ENCODE data around the gene TBX10. TPM values are rescaled to one million over a fixed set of nuclear protein-coding genes. Genes with fewer than 3 reads are reported as not detected.

The TBX10 gene
- total RNA-seq, 4 donors from 2014 or later: not detected

DNA sequence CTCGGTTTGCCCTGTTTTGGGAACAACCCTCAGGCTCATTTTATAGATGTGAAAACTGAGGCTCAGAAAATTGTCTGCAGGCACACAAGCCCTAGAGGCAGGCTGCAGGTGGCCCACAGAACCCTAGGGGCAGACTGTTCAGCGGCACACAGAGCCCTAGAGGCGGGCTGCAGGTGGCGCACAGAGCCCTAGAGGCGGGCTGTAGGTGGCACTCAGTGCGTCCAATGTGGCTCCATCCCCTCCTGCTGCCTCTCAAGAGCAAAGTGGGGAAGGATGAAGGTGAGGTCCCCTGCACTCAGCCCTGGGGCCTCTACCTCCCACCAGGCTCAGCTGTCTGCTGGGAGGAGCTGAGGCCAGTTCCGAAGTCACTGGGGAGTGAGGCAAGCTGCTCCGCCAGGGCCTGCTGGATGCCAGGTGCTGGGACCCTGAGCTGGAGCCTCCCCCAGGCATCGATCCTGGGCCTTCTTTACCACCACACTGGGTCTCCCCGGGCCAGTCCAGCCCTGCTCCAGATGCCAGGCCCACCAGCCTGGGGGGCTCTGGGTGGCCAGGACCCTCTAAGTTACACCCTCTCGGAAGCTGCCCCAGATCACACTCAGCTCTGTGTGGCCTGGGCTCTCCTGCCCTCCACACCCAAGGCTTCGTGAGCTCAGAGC is 8.7 kb upstream of the TBX10 start:
- no peak for DNase-seq (ENCODE audit: low spot score)
- ATAC-seq (ENCODE audit: low FRiP score): no peak
- TF ChIP-seq, protein P1, sequence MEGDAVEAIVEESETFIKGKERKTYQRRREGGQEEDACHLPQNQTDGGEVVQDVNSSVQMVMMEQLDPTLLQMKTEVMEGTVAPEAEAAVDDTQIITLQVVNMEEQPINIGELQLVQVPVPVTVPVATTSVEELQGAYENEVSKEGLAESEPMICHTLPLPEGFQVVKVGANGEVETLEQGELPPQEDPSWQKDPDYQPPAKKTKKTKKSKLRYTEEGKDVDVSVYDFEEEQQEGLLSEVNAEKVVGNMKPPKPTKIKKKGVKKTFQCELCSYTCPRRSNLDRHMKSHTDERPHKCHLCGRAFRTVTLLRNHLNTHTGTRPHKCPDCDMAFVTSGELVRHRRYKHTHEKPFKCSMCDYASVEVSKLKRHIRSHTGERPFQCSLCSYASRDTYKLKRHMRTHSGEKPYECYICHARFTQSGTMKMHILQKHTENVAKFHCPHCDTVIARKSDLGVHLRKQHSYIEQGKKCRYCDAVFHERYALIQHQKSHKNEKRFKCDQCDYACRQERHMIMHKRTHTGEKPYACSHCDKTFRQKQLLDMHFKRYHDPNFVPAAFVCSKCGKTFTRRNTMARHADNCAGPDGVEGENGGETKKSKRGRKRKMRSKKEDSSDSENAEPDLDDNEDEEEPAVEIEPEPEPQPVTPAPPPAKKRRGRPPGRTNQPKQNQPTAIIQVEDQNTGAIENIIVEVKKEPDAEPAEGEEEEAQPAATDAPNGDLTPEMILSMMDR (IDR thresholded peaks at IDR 0.05): no peak

DNA sequence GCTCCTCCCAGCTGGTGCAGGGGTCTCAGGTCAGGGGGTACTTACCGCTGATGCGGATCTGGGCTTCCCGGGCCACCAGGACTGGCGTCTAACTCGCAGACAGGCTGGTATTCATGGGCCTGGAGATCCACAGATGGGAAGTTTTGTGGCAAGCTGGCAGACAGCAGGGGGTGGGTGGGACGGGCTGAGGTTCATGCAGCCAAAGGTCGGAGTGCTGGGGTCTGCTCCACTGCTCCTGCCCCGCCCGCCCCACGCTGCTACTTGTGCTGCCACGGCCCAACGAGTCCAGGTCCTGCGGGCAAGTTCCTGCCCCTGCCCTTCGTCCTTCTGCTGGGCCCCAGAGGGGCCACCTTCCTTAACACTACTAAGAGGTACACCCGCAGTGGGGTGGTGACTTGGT is 7.9 kb upstream of the TBX10 start:
- TF ChIP-seq, protein P1 (IDR thresholded peaks at IDR 0.05): no peak
- DNase-seq (ENCODE audit: low spot score): no peak
- no peak for ATAC-seq (ENCODE audit: low FRiP score)

DNA sequence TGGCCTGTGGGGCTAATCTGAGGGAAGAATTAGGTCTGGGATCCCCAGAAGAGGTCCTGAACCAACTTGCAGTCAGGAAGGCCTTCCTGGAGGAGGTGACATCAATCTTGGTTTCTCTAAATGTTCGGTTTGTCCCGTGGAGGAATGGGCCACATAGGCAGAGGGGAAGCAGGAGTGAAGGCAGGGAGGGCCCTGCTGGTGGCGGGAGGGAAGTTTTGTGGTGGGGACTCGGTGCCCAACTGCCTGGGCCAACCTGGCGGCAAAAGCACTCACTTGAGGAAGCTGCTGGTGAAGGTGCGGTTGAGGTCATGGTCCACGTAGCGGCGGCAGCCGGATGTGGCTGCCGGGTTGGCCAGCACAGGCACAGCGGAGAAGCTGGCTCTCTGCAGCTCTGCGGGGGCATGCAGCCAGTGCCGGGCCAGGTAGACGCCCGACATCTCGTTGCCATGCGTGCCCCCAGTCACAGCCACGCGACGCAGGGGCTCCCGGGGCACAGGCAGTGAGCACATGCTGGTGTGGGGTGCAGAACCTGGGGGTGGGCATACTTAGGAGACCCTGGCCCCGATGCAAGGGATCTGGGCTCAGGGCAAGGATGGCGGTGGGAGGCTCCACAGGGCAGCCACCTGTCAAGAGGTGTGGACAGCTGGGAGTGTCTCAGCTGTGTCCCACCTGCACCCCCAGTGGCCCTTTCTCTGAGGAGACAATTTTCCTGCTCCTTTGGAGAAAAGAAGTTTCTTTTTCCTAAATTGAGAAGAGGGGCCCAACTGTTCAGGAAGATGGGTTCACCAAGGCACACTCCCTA is 7.2 kb upstream of the TBX10 start:
- ATAC-seq (ENCODE audit: low FRiP score): no peak
- TF ChIP-seq, protein P1 (IDR thresholded peaks at IDR 0.05): no peak
- no peak for DNase-seq (ENCODE audit: low spot score)

DNA sequence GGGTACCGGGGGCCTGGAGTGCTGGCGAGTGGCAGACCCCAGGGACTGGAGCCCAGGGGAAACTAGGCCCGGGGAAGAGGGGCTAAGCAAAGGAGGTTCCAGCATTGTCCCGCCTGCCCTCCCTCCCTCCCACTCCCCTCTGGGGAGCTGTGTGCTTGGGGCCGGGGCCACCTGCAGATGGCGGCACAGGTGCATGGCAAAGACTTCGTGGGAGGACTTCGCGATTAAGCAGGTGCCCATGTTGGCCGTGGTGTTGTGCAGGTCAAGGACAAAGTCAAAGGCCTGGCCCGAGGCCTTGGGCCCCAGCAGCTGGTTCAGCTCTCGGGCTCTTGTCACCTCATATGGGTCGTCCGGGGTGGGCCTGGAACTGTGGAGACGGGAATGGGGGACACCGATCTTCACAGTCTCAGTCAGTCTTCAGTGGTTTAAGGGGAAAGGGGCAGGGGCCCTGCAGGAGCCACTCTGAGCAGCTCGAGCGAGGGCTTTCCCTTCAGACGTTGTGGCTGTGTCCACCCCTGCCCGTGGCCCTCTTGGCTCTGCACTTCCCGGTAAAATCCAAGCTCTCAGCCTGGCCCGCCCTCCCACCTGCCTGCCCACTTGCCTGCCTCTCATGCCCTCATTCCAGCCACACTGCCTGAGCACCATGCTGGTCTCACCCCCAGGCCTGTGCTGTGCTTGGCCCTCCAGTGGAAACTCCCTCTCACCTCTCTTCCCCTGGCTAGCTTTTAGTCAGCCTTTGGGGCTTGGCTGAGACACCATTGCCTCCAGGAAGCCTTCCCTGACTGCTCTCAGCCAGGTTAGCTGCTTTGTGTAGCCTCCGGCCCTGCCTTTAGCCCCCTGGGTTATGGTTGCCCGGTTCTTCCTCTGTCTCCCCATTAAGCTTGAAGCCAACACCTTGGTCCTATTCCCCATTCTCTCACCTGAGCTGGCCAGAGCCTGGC is 6.2 kb upstream of the TBX10 start:
- ATAC-seq (ENCODE audit: low FRiP score) (no peak), DNase-seq (ENCODE audit: low spot score) (no peak)
- TF ChIP-seq, protein P1 (IDR thresholded peaks at IDR 0.05): no peak

DNA sequence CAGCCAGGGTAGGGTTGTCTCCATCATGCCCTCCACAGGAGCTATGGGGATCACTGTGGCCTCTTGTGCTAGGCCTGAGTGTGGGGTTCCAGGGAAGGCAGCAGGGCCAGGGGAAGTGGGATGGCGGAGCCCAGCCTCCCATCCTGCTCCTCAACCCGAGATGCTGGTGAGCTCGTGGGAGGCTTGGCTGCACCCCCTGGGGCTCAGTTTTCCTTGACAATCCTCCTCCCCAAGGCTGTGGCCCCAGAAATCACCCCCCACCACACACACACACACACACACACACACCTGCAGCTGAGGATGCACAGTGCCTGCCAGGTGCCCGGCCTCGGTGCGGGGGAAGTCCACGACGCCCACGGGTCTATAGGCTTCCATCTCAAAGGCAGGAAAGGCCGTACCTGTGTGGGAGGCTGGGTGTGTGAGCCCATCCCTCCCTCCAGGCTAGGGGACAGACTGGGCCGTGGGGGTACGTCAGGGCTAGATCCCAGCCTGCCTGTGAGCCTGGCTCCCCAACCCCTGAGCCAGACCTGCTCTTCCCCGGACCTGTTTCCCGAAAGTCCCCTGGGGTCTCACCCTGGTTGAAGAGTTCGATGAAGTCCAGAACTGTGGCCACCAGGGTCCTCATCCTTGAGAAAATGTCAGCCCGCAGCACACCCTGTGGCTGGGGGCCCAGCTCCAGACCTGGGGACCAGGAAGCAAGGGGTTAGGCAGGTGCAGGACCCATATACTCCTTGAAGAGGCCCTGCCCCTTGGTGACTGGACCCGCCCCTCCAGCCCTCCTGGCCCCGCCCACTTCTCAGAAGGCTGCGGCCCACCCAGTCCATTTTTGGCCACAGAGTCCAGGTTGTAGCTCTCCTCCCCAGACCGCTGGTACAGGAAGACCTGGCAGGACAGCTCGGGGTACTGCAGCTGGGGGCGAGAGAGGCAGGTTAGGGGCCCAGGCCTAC is 5.2 kb upstream of the TBX10 start:
- no peak for ATAC-seq (ENCODE audit: low FRiP score)

More for the DNA sequence above, 5.2 kb upstream of the TBX10 start:
- no peak for DNase-seq (ENCODE audit: low spot score)
- TF ChIP-seq, protein P1 (IDR thresholded peaks at IDR 0.05): no peak

All from omental fat pad (tissue), 4 donors.